GM12892 (cell line): Measurements from ENCODE around the gene PHLDB1.

Source experiments
- POLR2A ChIP-seq: IDR thresholded peaks from 2 replicates; pipeline ENCODE4 v1.6.1; 2011; ENCODE audit warnings: low read depth, low read length, control low read depth
- POLR2AphosphoS5 ChIP-seq: IDR thresholded peaks from 2 replicates; pipeline ENCODE4 v1.6.1; 2011; ENCODE audit warnings: low read depth, low read length, control low read depth

- TF ChIP-seq POLR2A (no peak), POLR2AphosphoS5 (no peak)
Observed at GRCh38 chr11:118660681-118661424, 53.4 kb downstream of the PHLDB1 start.
